ENCODE measurements around the gene TRAPPC10.

TRAPPC10 gene

DNA sequence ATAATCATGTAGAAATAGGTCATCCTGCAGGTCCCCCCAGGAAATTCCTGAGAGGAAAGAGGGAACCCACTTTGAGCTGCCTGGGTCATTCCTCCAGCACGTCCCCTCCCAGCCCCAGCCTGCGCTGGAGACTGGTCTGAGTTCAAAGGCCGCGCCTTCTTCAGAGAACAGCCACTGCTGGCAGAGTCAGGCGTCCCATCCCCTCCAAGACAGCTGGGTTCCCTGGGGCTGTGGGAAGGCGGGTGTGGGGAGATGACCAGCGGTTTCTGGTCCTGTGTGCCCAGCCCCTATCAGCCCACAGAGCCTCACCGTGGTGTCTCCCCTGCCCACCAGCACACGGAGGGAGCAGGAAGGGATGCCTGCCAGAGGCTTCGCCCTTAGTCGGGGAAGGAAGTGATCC, 18.0 kb upstream of the TRAPPC10 start:
- H3K4ac ChIP-seq (ENCODE audit: low read length) = peak overlapping the region; percentile 4
- no peaks in the 10 kb centered on the region for H3K36me3 ChIP-seq (replicated peaks in 1 of 2; ENCODE audit: control insufficient read depth in 2 of 2, insufficient read depth in 2 of 2, low read length in 2 of 2)
- no peaks in the 10 kb centered on the region for H3K79me1 ChIP-seq (ENCODE audit: low read depth, low read length)
- H3K9ac ChIP-seq (ENCODE audit: low read depth, low read length, poor library complexity) = no peak overlapping the region
- no peak for DNase-seq (ENCODE audit: low spot score)
- H4K91ac ChIP-seq (ENCODE audit: low read depth, low read length, poor library complexity) = no peak overlapping the region
- no peak overlapping the region for H3K14ac ChIP-seq (ENCODE audit: low read length)
- H3K4me3 ChIP-seq (ENCODE audit: low read length in 2 of 2) = no peak overlapping the region
- H2AK5ac ChIP-seq (ENCODE audit: low read depth, low read length) = peak overlapping the region; percentile 45
- H4K8ac ChIP-seq (ENCODE audit: low read depth, low read length) = peak overlapping the region; percentile 4
- H2BK120ac ChIP-seq (ENCODE audit: low read depth, low read length) = no peak overlapping the region
- no peak overlapping the region for H2BK12ac ChIP-seq (ENCODE audit: low read length)
- H3K18ac ChIP-seq (ENCODE audit: low read length) = no peak overlapping the region
- H3K4me2 ChIP-seq (ENCODE audit: insufficient read depth, low read length, poor library complexity, severe bottlenecking) = no peak overlapping the region
- no peak overlapping the region for H2BK5ac ChIP-seq (ENCODE audit: low read length)
- H3K9me3 ChIP-seq (replicated peaks in 1 of 2; ENCODE audit: control insufficient read depth in 2 of 2, insufficient read depth in 1 of 2, low read depth in 1 of 2, low read length in 2 of 2) = peaks cover 0 to 2% of the 10 kb centered on the region in 2 donors
- no peaks in the 10 kb centered on the region for H3K27me3 ChIP-seq (ENCODE audit: control insufficient read depth in 3 of 3, insufficient read depth in 3 of 3, low read depth in 1 of 3, low read length in 3 of 3)
- peaks cover 0 to 4% of the 10 kb centered on the region in 2 donors for H3K4me1 ChIP-seq (ENCODE audit: control insufficient read depth in 2 of 2, insufficient read depth in 1 of 2, low read depth in 1 of 2, low read length in 2 of 2)
- no peak overlapping the region for H3K23ac ChIP-seq (ENCODE audit: low read depth, low read length, poor library complexity)
- H2BK15ac ChIP-seq (ENCODE audit: low read length) = peak overlapping the region; percentile 39
- no CpG with 5 or more reads among the region's 11 CpGs for WGBS, 2 donors (ENCODE audit: extremely low coverage in 2 of 2, insufficient read length in 2 of 2, insufficient replicate concordance in 1 of 2)
- H2AFZ ChIP-seq (ENCODE audit: low read length) = peak overlapping the region; percentile 56
- no peak overlapping the region for H3K27ac ChIP-seq (replicated peaks; ENCODE audit: low read length)

DNA sequence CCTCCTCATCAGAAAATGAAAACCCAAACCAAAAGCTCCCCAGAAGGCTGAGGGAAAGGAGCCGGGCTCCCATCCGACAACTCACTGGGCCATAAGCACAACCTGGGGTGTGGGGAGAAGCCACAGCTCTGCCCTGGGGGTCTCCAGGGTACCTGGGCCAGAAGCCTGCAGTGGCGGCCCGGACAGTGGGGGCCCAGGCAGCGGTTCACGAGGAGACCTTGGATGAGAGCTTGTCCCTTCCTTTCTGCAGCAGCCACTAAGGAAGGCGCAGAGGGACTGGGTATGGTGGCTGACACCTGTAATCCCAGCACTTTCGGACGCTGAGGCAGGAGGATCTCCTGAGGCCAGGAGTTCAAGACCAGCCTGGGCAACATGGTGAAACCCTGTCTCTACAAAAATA, 17.5 kb upstream of the TRAPPC10 start:
- no peak overlapping the region for H2BK5ac ChIP-seq (ENCODE audit: low read length)
- H3K27me3 ChIP-seq (ENCODE audit: control insufficient read depth in 3 of 3, insufficient read depth in 3 of 3, low read depth in 1 of 3, low read length in 3 of 3) = no peaks in the 10 kb centered on the region
- H3K9ac ChIP-seq (ENCODE audit: low read depth, low read length, poor library complexity) = no peak overlapping the region
- H3K4ac ChIP-seq (ENCODE audit: low read length) = no peak overlapping the region
- H2BK120ac ChIP-seq (ENCODE audit: low read depth, low read length) = no peak overlapping the region
- no peak overlapping the region for H4K91ac ChIP-seq (ENCODE audit: low read depth, low read length, poor library complexity)
- no peak overlapping the region for H3K4me2 ChIP-seq (ENCODE audit: insufficient read depth, low read length, poor library complexity, severe bottlenecking)
- no CpG with 5 or more reads among the region's 9 CpGs for WGBS, 2 donors (ENCODE audit: extremely low coverage in 2 of 2, insufficient read length in 2 of 2, insufficient replicate concordance in 1 of 2)
- H4K8ac ChIP-seq (ENCODE audit: low read depth, low read length) = no peak overlapping the region
- peak overlapping the region; percentile 56 for H2AFZ ChIP-seq (ENCODE audit: low read length)
- H3K79me1 ChIP-seq (ENCODE audit: low read depth, low read length) = no peaks in the 10 kb centered on the region
- peak overlapping the region; percentile 10 for H2BK12ac ChIP-seq (ENCODE audit: low read length)
- no peak for DNase-seq (ENCODE audit: low spot score)
- no peak overlapping the region for H3K27ac ChIP-seq (replicated peaks; ENCODE audit: low read length)
- no peak overlapping the region for H3K18ac ChIP-seq (ENCODE audit: low read length)
- no peak overlapping the region for H3K4me3 ChIP-seq (ENCODE audit: low read length in 2 of 2)
- H3K9me3 ChIP-seq (replicated peaks in 1 of 2; ENCODE audit: control insufficient read depth in 2 of 2, insufficient read depth in 1 of 2, low read depth in 1 of 2, low read length in 2 of 2) = peaks cover 0 to 2% of the 10 kb centered on the region in 2 donors
- H2AK5ac ChIP-seq (ENCODE audit: low read depth, low read length) = no peak overlapping the region
- H3K36me3 ChIP-seq (replicated peaks in 1 of 2; ENCODE audit: control insufficient read depth in 2 of 2, insufficient read depth in 2 of 2, low read length in 2 of 2) = no peaks in the 10 kb centered on the region
- H3K4me1 ChIP-seq (ENCODE audit: control insufficient read depth in 2 of 2, insufficient read depth in 1 of 2, low read depth in 1 of 2, low read length in 2 of 2) = peaks cover 0 to 4% of the 10 kb centered on the region in 2 donors
- peak overlapping the region; percentile 80 for H3K23ac ChIP-seq (ENCODE audit: low read depth, low read length, poor library complexity)
- no peak overlapping the region for H2BK15ac ChIP-seq (ENCODE audit: low read length)
- H3K14ac ChIP-seq (ENCODE audit: low read length) = no peak overlapping the region

DNA sequence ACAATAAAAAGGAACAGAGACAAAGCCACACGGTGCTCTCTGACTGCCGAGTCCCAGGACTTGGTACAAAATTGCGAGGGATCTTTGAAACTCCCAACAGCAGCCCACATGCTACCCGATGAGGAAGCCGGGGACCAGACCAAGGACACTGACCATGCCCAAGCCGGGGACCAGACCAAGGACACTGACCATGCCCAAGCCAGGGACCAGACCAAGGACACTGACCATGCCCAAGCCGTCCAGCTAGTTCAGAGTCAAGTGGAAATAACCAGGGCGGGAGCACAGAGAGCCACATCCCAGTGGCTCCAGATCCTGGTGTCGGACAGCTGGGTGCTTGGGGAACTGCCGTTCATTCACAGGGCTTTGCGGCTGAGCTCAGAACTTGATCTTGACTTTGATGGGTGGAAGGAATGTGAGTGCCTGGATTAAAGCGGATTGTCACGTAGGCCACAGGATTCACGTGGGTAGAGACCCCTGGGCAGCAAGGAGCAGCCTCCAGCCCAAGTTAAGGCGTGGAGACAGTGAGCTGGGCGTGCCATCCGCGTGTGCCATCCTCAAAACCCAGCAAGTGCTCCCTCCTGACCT, 16.5 kb upstream of the TRAPPC10 start:
- no peaks in the 10 kb centered on the region for H3K79me1 ChIP-seq (ENCODE audit: low read depth, low read length)
- WGBS, 2 donors (ENCODE audit: extremely low coverage in 2 of 2, insufficient read length in 2 of 2, insufficient replicate concordance in 1 of 2) = no CpG with 5 or more reads among the region's 18 CpGs

DNA sequence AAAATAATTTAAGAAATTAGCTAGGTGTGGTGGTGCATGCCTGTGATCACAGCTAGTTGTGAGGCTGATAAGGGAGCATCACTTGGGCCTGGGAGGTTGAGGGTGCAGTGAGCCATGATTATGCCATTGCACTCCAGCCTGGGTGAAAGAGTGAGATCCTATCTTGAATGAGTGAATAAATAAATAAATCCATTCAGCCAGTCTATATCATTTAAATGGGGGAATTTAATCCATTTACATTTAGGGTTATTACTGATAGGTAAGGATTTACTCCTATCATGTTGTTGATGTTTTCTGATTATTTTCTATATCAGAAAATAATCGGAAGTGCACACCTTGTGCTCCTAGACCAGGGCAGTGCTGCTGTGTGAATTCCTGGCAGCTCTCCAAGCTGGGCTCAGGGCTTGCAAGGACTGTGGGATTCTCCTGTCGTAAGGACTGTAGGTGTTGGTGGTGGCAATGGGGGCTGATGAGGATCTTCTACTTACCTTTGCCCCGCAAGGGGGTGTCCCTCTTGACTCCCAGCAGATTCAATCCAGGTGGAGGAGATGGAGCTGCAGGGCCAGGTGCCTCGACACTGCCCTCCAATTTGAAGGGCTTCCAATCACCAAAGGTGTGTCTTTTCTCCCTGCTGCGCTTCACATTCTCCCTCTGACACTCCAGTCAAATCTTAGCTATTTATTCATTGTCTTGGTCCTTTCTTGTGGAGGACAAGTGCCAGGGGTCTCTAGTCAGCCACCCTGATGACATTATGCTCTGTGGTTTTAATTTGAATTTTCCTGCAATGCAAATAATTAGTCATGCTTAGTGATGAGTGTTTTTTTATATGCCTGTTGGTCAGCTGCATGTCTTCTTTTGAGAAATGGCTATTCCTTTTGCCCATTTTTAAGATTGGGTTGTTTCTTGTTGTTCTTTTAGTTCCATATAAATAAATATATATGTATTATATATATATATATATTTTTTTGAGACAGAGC, 14.1 kb upstream of the TRAPPC10 start:
- no CpG with 5 or more reads among the region's 5 CpGs for WGBS, 2 donors (ENCODE audit: extremely low coverage in 2 of 2, insufficient read length in 2 of 2, insufficient replicate concordance in 1 of 2)
- H3K4ac ChIP-seq (ENCODE audit: low read length) = no peak overlapping the region
- H2BK12ac ChIP-seq (ENCODE audit: low read length) = no peak overlapping the region
- H3K27me3 ChIP-seq (ENCODE audit: control insufficient read depth in 3 of 3, insufficient read depth in 3 of 3, low read depth in 1 of 3, low read length in 3 of 3) = peaks cover 0 to 2% (median 2%) of the 10 kb centered on the region in 3 experiments
- no peak overlapping the region for H3K14ac ChIP-seq (ENCODE audit: low read length)
- H2BK5ac ChIP-seq (ENCODE audit: low read length) = no peak overlapping the region
- no peak overlapping the region for H2BK120ac ChIP-seq (ENCODE audit: low read depth, low read length)
- no peak overlapping the region for H2AK5ac ChIP-seq (ENCODE audit: low read depth, low read length)
- H4K8ac ChIP-seq (ENCODE audit: low read depth, low read length) = no peak overlapping the region
- H3K9ac ChIP-seq (ENCODE audit: low read depth, low read length, poor library complexity) = no peak overlapping the region
- no peak overlapping the region for H3K27ac ChIP-seq (replicated peaks; ENCODE audit: low read length)
- H4K91ac ChIP-seq (ENCODE audit: low read depth, low read length, poor library complexity) = no peak overlapping the region
- H3K4me2 ChIP-seq (ENCODE audit: insufficient read depth, low read length, poor library complexity, severe bottlenecking) = no peak overlapping the region
- no peak overlapping the region for H2AFZ ChIP-seq (ENCODE audit: low read length)
- H3K9me3 ChIP-seq (replicated peaks in 1 of 2; ENCODE audit: control insufficient read depth in 2 of 2, insufficient read depth in 1 of 2, low read depth in 1 of 2, low read length in 2 of 2) = peaks cover 0 to 2% of the 10 kb centered on the region in 2 donors
- no peak overlapping the region for H3K23ac ChIP-seq (ENCODE audit: low read depth, low read length, poor library complexity)
- H3K18ac ChIP-seq (ENCODE audit: low read length) = no peak overlapping the region
- no peak overlapping the region for H3K4me3 ChIP-seq (ENCODE audit: low read length in 2 of 2)
- H3K4me1 ChIP-seq (ENCODE audit: control insufficient read depth in 2 of 2, insufficient read depth in 1 of 2, low read depth in 1 of 2, low read length in 2 of 2) = peaks cover 0 to 6% of the 10 kb centered on the region in 2 donors
- H2BK15ac ChIP-seq (ENCODE audit: low read length) = no peak overlapping the region
- H3K36me3 ChIP-seq (replicated peaks in 1 of 2; ENCODE audit: control insufficient read depth in 2 of 2, insufficient read depth in 2 of 2, low read length in 2 of 2) = no peaks in the 10 kb centered on the region
- no peak for DNase-seq (ENCODE audit: low spot score)
- H3K79me1 ChIP-seq (ENCODE audit: low read depth, low read length) = no peaks in the 10 kb centered on the region

More for the DNA sequence above, 16.5 kb upstream of the TRAPPC10 start:
- Histone ChIP-seq H3K4me2 (ENCODE audit: insufficient read depth, low read length, poor library complexity, severe bottlenecking) (no peak overlapping the region), H3K4me1 (ENCODE audit: control insufficient read depth in 2 of 2, insufficient read depth in 1 of 2, low read depth in 1 of 2, low read length in 2 of 2) (peaks cover 0 to 6% of the 10 kb centered on the region in 2 donors), H2BK5ac (ENCODE audit: low read length) (no peak overlapping the region), H2BK15ac (ENCODE audit: low read length) (peak overlapping the region; percentile 9), H3K23ac (ENCODE audit: low read depth, low read length, poor library complexity) (no peak overlapping the region), H2BK120ac (ENCODE audit: low read depth, low read length) (peak overlapping the region; percentile 72), H3K36me3 (replicated peaks in 1 of 2; ENCODE audit: control insufficient read depth in 2 of 2, insufficient read depth in 2 of 2, low read length in 2 of 2) (no peaks in the 10 kb centered on the region), H3K4me3 (ENCODE audit: low read length in 2 of 2) (peak overlapping the region in 1 of 2 donors; percentile 13), H2BK12ac (ENCODE audit: low read length) (no peak overlapping the region), H2AK5ac (ENCODE audit: low read depth, low read length) (peak overlapping the region; percentile 96), H2AFZ (ENCODE audit: low read length) (no peak overlapping the region), H3K9ac (ENCODE audit: low read depth, low read length, poor library complexity) (no peak overlapping the region), H4K8ac (ENCODE audit: low read depth, low read length) (no peak overlapping the region), H3K4ac (ENCODE audit: low read length) (no peak overlapping the region), H3K9me3 (replicated peaks in 1 of 2; ENCODE audit: control insufficient read depth in 2 of 2, insufficient read depth in 1 of 2, low read depth in 1 of 2, low read length in 2 of 2) (peaks cover 0 to 2% of the 10 kb centered on the region in 2 donors), H4K91ac (ENCODE audit: low read depth, low read length, poor library complexity) (no peak overlapping the region), H3K14ac (ENCODE audit: low read length) (no peak overlapping the region), H3K18ac (ENCODE audit: low read length) (peak overlapping the region; percentile 64), H3K27ac (replicated peaks; ENCODE audit: low read length) (no peak overlapping the region), H3K27me3 (ENCODE audit: control insufficient read depth in 3 of 3, insufficient read depth in 3 of 3, low read depth in 1 of 3, low read length in 3 of 3) (no peaks in the 10 kb centered on the region)
- no peak for DNase-seq (ENCODE audit: low spot score)
